Endothelial cell of umbilical vein (primary cell): ENCODE results near the gene S100Z. TPM values are rescaled to one million over a fixed set of nuclear protein-coding genes. Genes with fewer than 3 reads are reported as not detected.
"Not testable (repeated sequence)": the region's sequence is repeated elsewhere in the genome, so short reads cannot be mapped to it uniquely, and the experiment has no call there.

ENCODE experiments used
- BruUV-seq: library from RNA; stranded (reverse); fragments of 400-500 nt; replicated peaks from 2 replicates; lab custom pipeline; 2021; lab: Mats Ljungman, UMichigan
- CTCF ChIA-PET: fragments of 300-600, 350-600 bp; sonication (Branson Sonifier 250); formaldehyde crosslinking; loops from one replicate; lab custom pipeline; 2021; ENCODE audit warnings: antibody characterized with exemption, inconsistent platforms; lab: Charles Lee
- POLR2A ChIA-PET: fragments of 300-600, 350-600 bp; sonication (Branson Sonifier 250); formaldehyde crosslinking; loops from one replicate; lab custom pipeline; 2021; ENCODE audit warnings: antibody characterized with exemption, inconsistent platforms; lab: Charles Lee
- DNase-seq: peaks from one replicate; pipeline ENCODE4 v3.0.0-alpha.2; 2011; ENCODE audit warnings: low read depth, low spot score
- FAIRE-seq: peaks from 2 replicates; lab custom pipeline; 2011; peaks lifted over from hg19 to GRCh38; lab: Jason Lieb, UNC
- H2AFZ ChIP-seq: 2 replicates; pipeline ENCODE4 v1.6.0; 2012; ENCODE audit warnings: low read depth, low read length, control low read depth, inconsistent platforms
- H3K27ac ChIP-seq: 2 replicates; pipeline ENCODE4 v1.5.1; 2011; ENCODE audit warnings: low read depth, mild to moderate bottlenecking, control low read depth, low read length, moderate library complexity; ENCODE audit not compliant: insufficient read depth
- H3K27me3 ChIP-seq, 2 experiments: 2 replicates each; pipeline versions ENCODE4 v1.6.0 to v1.6.1; 2011; ENCODE audit warnings: low read length in 2 of 2, mixed read lengths in 1 of 2; ENCODE audit not compliant: control insufficient read depth in 2 of 2, insufficient read depth in 2 of 2
- H3K36me3 ChIP-seq, 2 experiments: 2 replicates in 1 of 2; 3 replicates in 1 of 2; pipeline ENCODE4 v1.5.1; 2011; ENCODE audit warnings: low read length in 2 of 2, mild to moderate bottlenecking in 1 of 2, moderate library complexity in 1 of 2; ENCODE audit not compliant: control insufficient read depth in 2 of 2, insufficient read depth in 2 of 2; ENCODE audit errors: extremely low read depth in 1 of 2
- H3K4me1 ChIP-seq: 3 replicates; pipeline ENCODE4 v1.5.1; 2011; ENCODE audit warnings: mild to moderate bottlenecking, low read length; ENCODE audit not compliant: control insufficient read depth, insufficient read depth; ENCODE audit errors: extremely low read depth
- H3K4me2 ChIP-seq: 2 replicates; pipeline ENCODE4 v1.6.1; 2011; ENCODE audit warnings: low read length, control low read depth, mixed read lengths; ENCODE audit not compliant: insufficient read depth
- H3K4me3 ChIP-seq, 3 experiments: fragments of 200-600 bp in 1 of 3; sonication (generic), shearing (Covaris generic) in 1 of 3; replicated peaks in 1 of 3; 2 replicates each; pipeline ENCODE4 v1.5.1; 2011 to 2016; ENCODE audit warnings: control low read depth in 3 of 3, low read length in 3 of 3, mild to moderate bottlenecking in 2 of 3, inconsistent platforms in 1 of 3, low read depth in 1 of 3, moderate library complexity in 1 of 3; ENCODE audit not compliant: insufficient read depth in 1 of 3
- H3K79me2 ChIP-seq: 2 replicates; pipeline ENCODE4 v1.6.0; 2012; ENCODE audit warnings: low read length, inconsistent platforms; ENCODE audit not compliant: control insufficient read depth, insufficient read depth
- H3K9ac ChIP-seq: replicated peaks from 2 replicates; pipeline ENCODE3; 2011; ENCODE audit warnings: low read length, control low read depth; ENCODE audit not compliant: insufficient read depth; ENCODE audit errors: extremely low read depth
- H3K9me1 ChIP-seq: replicated peaks from 3 replicates; pipeline ENCODE4 v1.6.0; 2011; ENCODE audit warnings: mild to moderate bottlenecking, low read length; ENCODE audit not compliant: control insufficient read depth, insufficient read depth; ENCODE audit errors: extremely low read depth
- H3K9me3 ChIP-seq: replicated peaks from 2 replicates; pipeline ENCODE4 v1.5.1; 2012; ENCODE audit warnings: low read length, inconsistent platforms; ENCODE audit not compliant: control insufficient read depth, insufficient read depth
- H4K20me1 ChIP-seq: replicated peaks from 2 replicates; pipeline ENCODE3; 2011; ENCODE audit warnings: mild to moderate bottlenecking, low read length; ENCODE audit not compliant: control insufficient read depth, insufficient read depth; ENCODE audit errors: extremely low read depth
- EZH2 ChIP-seq: IDR thresholded peaks from 2 replicates; pipeline ENCODE4 v1.6.1; 2012; ENCODE audit warnings: borderline replicate concordance, low read depth, mild to moderate bottlenecking, moderate library complexity, low read length, inconsistent platforms; ENCODE audit not compliant: severe bottlenecking
- FOS ChIP-seq: IDR thresholded peaks from 2 replicates; pipeline ENCODE4 v1.6.1; 2011; ENCODE audit warnings: mild to moderate bottlenecking, low read length, moderate library complexity, borderline replicate concordance; ENCODE audit not compliant: insufficient read depth
- GATA2 ChIP-seq: IDR thresholded peaks from 2 replicates; pipeline ENCODE4 v1.7.0; 2011; ENCODE audit warnings: low read depth, mild to moderate bottlenecking, moderate library complexity, mixed read lengths, low read length; ENCODE audit not compliant: insufficient read length, insufficient read depth
- JUN ChIP-seq: IDR thresholded peaks from 2 replicates; pipeline ENCODE4 v1.6.1; 2011; ENCODE audit warnings: borderline replicate concordance, low read depth; ENCODE audit not compliant: insufficient read length, insufficient read depth
- MYC ChIP-seq: IDR thresholded peaks from one replicate; pipeline ENCODE4 v1.6.1; 2011; ENCODE audit warnings: mild to moderate bottlenecking, low read depth, low read length
- POLR2A ChIP-seq: IDR thresholded peaks from 2 replicates; pipeline ENCODE4 v1.6.1; 2012; ENCODE audit warnings: low read depth, mild to moderate bottlenecking, control low read depth, low read length
- POLR2AphosphoS5 ChIP-seq: IDR thresholded peaks from 2 replicates; pipeline ENCODE4 v1.6.1; 2012; ENCODE audit warnings: low read depth, mild to moderate bottlenecking, control low read depth, low read length, moderate library complexity; ENCODE audit not compliant: insufficient read depth
- dilution Hi-C: fragments of 300-500 bp; cut with MboI; formaldehyde crosslinking; loops from one replicate; pipeline ENCODE4 v1.15.0; 2019; ENCODE audit warnings: low sequenced_read_pairs; ENCODE audit not compliant: extremely low pct_ligation_motif_present
- intact Hi-C: fragments of 100-400 bp; cut with micrococcal nuclease; formaldehyde crosslinking; loops from one replicate; pipeline ENCODE4 v1.10.0; 2022
- polyA plus RNA-seq, 4 experiments: library from polyadenylated mRNA; depleted of rRNA in 3 of 4; stranded (reverse) in 3 of 4; unstranded in 1 of 4; fragments of >200 nt; gene quantifications; 2 replicates each; pipeline versions ENCODE4 v1.2.1 to v1.2.3, GENCODE V29; 2011 to 2012; ENCODE audit warnings: missing spikeins in 1 of 4
- total RNA-seq: library from RNA; stranded (reverse); gene quantifications from 2 replicates; pipeline ENCODE4 v1.2.3, GENCODE V29; 2021
- TF ChIP-seq, protein P1 (sequence below), 2 donors: IDR thresholded peaks; 1 replicate in 1 of 2; 2 replicates in 1 of 2; pipeline ENCODE4 v1.5.1; 2011; ENCODE audit warnings: low read length in 2 of 2, mild to moderate bottlenecking in 2 of 2, moderate library complexity in 2 of 2, control low read depth in 1 of 2, inconsistent platforms in 1 of 2, low read depth in 1 of 2; ENCODE audit not compliant: insufficient read depth in 1 of 2; ENCODE audit errors: extremely low read depth in 1 of 2
- TF ChIP-seq, protein P2 (sequence below): IDR thresholded peaks from 2 replicates; pipeline ENCODE4 v1.6.1; 2011; ENCODE audit not compliant: insufficient read depth, insufficient read length

S100Z gene
- total and polyA plus RNA-seq, 2 donors (not counting 3 experiments of a cell fraction or from before 2014, with no cell fraction given): not detected

- Histone ChIP-seq H4K20me1 (no peaks in the 10 kb centered on the region), H2AFZ (no peak overlapping the region), H3K27ac (no peak overlapping the region), H3K36me3 (no peaks in the 10 kb centered on the region), H3K9me3 (no peaks in the 10 kb centered on the region), H3K9ac (no peak overlapping the region), H3K4me2 (no peak overlapping the region), H3K9me1 (no peaks in the 10 kb centered on the region), H3K79me2 (no peaks in the 10 kb centered on the region), H3K27me3 (no peaks in the 10 kb centered on the region), H3K4me1 (peaks cover 36% of the 10 kb centered on the region), H3K4me3 (no peak overlapping the region)
- dilution Hi-C loops: loop anchor here (25.0 kb wide), 1 partner anchor 123 kb away; no protein-coding TSS in a partner anchor
- DNase-seq (no peak), FAIRE-seq (no peak)
- no peak for TF ChIP-seq EZH2
- no peak for TF ChIP-seq FOS
- no peak for TF ChIP-seq GATA2
- no TSS peak for BruUV-seq
- CTCF ChIA-PET: no interaction called here
- intact Hi-C loops: no loop called here
- POLR2A ChIA-PET: no interaction called here
Observed at GRCh38 chr5:76810236-76810635, 39.6 kb upstream of the S100Z start.

- no TSS peak for BruUV-seq
- Histone ChIP-seq H3K4me1 (peaks cover 27% of the 10 kb centered on the region), H3K36me3 (no peaks in the 10 kb centered on the region), H3K4me2 (no peak overlapping the region), H3K9me3 (no peaks in the 10 kb centered on the region), H3K79me2 (no peaks in the 10 kb centered on the region), H3K9ac (no peak overlapping the region), H4K20me1 (no peaks in the 10 kb centered on the region), H3K27me3 (no peaks in the 10 kb centered on the region), H2AFZ (no peak overlapping the region), H3K4me3 (no peak overlapping the region), H3K9me1 (no peaks in the 10 kb centered on the region), H3K27ac (no peak overlapping the region)
- ChIA-PET CTCF (no interaction called here), POLR2A (no interaction called here)
- TF ChIP-seq MYC (no peak), POLR2AphosphoS5 (no peak), POLR2A (no peak), FOS (no peak), EZH2 (no peak), JUN (no peak), GATA2 (no peak)
- TF ChIP-seq, protein P1, sequence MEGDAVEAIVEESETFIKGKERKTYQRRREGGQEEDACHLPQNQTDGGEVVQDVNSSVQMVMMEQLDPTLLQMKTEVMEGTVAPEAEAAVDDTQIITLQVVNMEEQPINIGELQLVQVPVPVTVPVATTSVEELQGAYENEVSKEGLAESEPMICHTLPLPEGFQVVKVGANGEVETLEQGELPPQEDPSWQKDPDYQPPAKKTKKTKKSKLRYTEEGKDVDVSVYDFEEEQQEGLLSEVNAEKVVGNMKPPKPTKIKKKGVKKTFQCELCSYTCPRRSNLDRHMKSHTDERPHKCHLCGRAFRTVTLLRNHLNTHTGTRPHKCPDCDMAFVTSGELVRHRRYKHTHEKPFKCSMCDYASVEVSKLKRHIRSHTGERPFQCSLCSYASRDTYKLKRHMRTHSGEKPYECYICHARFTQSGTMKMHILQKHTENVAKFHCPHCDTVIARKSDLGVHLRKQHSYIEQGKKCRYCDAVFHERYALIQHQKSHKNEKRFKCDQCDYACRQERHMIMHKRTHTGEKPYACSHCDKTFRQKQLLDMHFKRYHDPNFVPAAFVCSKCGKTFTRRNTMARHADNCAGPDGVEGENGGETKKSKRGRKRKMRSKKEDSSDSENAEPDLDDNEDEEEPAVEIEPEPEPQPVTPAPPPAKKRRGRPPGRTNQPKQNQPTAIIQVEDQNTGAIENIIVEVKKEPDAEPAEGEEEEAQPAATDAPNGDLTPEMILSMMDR (IDR thresholded peaks at IDR 0.05; ENCODE audit: extremely low read depth in 1 of 2, insufficient read depth in 1 of 2, low read depth in 1 of 2, low read length in 2 of 2): no peak
- TF ChIP-seq, protein P2, sequence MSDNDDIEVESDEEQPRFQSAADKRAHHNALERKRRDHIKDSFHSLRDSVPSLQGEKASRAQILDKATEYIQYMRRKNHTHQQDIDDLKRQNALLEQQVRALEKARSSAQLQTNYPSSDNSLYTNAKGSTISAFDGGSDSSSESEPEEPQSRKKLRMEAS: no peak
- intact Hi-C loops: no loop called here
- DNase-seq (no peak), FAIRE-seq (peak; percentile 31)
- dilution Hi-C loops: loop anchor here (25.0 kb wide), 1 partner anchor 124 kb away; no protein-coding TSS in a partner anchor
Observed at GRCh38 chr5:76811214-76811613, 38.6 kb upstream of the S100Z start.

DNA sequence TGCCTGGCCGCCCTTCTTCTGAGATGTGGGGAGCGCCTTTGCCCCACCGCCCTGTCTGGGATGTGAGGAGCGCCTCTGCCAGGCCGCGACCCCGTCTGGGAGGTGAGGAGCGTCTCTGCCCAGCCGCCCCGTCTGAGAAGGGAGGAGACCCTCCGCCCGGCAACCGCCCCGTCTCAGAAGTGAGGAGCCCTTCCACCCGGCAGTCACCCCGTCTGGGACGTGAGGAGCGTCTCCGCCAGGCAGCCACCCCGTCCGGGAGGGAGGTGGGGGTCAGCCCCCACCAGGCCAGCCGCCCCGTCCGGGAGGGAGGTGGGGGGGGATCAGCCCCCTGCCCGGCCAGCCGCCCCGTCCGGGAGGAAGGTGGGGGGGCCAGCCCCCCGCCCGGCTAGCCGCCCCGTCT is 37.6 kb upstream of the S100Z start:
- H3K36me3 ChIP-seq, BruUV-seq, H3K9me3 ChIP-seq, H3K9me1 ChIP-seq, DNase-seq, H3K4me2 ChIP-seq, H3K27ac ChIP-seq, H3K79me2 ChIP-seq, H2AFZ ChIP-seq, H3K9ac ChIP-seq, POLR2A ChIA-PET, FAIRE-seq, H3K4me3 ChIP-seq, H3K27me3 ChIP-seq, intact Hi-C loops, CTCF ChIA-PET, H4K20me1 ChIP-seq: not testable (repeated sequence)
- dilution Hi-C loops: loop anchor here (25.0 kb wide), 1 partner anchor 125 kb away; no protein-coding TSS in a partner anchor
- H3K4me1 ChIP-seq: peaks cover 19% of the 10 kb centered on the region
